ENCODE measurements around the gene VDAC1.

DNA sequence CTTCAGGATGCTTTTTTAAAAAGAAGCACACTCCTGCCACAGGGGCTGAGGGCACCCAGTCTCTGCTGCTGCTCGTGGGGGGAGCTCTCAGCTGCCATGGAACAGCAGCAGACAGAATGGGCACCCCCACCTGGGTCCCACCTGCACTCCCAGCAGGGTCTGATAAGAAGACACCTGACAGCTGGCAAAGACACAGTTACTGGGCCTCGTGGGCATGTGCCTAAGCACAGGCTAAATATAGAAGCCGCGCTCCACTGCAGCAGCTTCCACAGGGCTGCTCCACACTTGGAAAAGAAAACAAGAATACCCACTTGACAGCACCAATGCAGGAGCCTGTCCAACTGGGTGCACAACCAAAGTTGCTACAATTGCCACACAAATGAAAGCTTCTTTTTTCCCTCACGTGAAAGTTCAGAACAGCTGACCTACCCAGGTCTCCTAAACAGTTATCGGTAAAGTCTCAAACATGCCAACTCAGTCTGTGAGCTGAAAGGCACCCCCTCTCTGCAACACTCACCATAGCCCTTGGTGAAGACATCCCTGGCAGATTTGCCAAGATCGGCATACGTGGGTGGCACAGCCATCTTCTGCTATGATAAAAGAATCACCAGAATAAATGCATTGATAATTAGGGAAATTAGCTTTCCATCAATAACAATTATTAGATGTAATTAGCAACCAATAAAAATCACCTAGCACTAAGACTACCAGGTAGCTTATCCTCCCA, 12.2 kb downstream of the VDAC1 start:
- TF ChIP-seq, protein P1, sequence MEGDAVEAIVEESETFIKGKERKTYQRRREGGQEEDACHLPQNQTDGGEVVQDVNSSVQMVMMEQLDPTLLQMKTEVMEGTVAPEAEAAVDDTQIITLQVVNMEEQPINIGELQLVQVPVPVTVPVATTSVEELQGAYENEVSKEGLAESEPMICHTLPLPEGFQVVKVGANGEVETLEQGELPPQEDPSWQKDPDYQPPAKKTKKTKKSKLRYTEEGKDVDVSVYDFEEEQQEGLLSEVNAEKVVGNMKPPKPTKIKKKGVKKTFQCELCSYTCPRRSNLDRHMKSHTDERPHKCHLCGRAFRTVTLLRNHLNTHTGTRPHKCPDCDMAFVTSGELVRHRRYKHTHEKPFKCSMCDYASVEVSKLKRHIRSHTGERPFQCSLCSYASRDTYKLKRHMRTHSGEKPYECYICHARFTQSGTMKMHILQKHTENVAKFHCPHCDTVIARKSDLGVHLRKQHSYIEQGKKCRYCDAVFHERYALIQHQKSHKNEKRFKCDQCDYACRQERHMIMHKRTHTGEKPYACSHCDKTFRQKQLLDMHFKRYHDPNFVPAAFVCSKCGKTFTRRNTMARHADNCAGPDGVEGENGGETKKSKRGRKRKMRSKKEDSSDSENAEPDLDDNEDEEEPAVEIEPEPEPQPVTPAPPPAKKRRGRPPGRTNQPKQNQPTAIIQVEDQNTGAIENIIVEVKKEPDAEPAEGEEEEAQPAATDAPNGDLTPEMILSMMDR (conservative IDR thresholded peaks at IDR 0.05 in 1 of 2, IDR thresholded peaks at IDR 0.05 in 1 of 2; ENCODE audit: extremely low read depth in 1 of 2, insufficient read depth in 1 of 2, low read depth in 1 of 2, low read length in 2 of 2): no peak
- no peak for TF ChIP-seq EZH2 (IDR thresholded peaks at IDR 0.05; ENCODE audit: borderline replicate concordance, low read length)

All from mammary epithelial cell (primary cell).